CD4-positive, alpha-beta T cell treated with Interleukin-4 for 4 hours (primary cell): Measurements from ENCODE around the gene KLK15.
"Not testable (repeated sequence)": the region's sequence is repeated elsewhere in the genome, so short reads cannot be mapped to it uniquely, and the experiment has no call there.

Experiments
- DNase-seq: peaks from one replicate; pipeline ENCODE4 v3.0.0-alpha.2; 2020

The KLK15 gene

DNA sequence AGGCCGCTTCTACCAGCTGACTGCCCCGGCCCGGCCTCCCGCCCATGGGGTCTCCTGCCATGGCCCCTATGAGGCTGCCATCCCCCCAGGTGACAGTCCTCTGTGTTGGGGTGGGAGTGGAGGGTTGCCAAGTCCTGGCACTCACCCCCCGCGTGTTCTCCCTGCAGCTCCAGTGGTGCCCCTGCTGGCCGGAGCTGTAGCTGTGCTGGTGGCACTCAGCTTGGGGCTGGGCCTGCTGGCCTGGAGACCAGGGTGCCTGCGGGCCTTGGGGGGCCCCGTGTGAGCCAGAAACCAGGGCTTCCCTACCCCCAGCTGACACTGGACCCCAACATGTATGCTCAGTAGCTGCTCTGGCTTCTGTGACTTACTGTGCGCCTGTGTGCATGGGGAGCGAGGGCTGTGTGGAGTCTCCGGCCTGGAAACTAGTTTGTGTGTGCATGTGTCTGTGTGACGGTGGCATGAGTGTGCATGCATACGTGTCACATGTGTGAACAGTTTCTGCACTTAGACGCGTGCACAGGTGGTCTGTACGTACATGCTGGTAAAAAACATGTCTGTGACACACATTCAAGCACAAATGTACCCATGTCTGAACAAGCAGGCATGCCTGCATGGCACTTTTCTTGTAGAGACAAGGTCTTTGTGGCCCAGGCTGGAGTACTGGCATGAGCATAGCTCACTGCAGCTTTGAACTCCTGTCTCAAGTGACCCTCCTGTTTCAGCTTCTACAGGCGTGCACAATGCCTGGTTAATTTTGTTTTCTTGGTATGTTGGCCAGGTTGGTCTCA is 38.3 kb downstream of the KLK15 start:
- no peak for DNase-seq

DNA sequence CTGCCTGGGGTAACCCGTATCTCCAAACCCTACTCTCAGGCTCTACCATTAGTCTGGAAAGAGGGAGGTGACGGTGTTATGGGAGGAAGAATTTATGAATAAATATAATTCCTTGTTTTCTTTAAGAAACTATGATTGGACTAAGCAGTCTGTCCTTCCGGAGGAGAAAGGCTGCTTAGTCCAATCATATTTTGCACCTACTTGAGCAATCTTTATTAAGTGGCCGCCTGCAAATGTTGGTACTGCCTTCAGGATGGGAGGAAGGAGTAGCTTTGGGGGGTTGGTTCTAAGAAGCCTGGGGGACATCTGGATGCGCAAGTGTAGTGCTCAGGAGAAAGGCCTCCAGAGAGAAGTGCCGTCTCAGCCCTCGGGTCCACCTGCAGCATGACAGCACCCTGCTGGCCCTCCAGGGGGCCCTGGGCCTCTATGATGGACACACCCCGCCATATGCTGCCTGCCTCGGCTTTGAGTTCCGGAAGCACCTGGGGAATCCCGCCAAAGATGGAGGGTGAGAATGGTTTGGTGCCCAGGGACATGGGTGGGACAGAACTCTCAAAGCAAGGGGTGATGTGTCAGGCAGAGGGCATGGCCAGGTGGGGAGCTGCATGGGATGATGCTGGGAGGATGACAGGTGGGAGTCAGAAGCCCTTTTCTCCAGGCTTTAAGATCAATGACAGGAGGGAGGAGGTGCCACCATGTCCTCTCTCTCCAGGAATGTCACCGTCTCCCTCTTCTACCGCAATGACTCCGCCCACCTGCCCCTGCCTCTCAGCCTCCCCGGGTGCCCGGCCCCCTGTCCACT is 39.1 kb downstream of the KLK15 start:
- DNase-seq, result no peak

DNA sequence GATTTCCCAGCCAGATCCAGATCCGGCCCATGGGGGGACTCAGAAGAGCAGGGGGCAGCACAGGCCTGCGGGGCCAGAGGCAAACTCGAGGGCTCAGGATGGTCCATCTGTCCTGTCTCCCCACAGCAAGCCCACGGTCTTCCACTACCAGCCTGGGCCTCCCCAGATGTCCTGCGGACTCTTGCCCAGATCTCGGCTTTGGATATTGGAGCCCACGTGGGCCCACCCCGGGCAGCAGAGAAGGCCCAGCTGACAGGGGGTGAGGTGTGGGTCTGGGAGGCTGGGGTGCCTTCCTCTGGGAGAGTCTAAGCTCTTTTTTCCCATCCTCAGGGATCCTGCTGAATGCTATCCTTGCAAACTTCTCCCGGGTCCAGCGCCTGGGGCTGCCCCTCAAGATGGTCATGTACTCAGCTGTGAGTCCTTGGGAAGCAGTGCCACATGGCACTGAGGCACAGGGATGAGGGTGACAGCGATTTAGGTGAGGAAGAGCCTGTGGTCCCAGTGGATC is 39.8 kb downstream of the KLK15 start:
- DNase-seq, result no peak

DNA sequence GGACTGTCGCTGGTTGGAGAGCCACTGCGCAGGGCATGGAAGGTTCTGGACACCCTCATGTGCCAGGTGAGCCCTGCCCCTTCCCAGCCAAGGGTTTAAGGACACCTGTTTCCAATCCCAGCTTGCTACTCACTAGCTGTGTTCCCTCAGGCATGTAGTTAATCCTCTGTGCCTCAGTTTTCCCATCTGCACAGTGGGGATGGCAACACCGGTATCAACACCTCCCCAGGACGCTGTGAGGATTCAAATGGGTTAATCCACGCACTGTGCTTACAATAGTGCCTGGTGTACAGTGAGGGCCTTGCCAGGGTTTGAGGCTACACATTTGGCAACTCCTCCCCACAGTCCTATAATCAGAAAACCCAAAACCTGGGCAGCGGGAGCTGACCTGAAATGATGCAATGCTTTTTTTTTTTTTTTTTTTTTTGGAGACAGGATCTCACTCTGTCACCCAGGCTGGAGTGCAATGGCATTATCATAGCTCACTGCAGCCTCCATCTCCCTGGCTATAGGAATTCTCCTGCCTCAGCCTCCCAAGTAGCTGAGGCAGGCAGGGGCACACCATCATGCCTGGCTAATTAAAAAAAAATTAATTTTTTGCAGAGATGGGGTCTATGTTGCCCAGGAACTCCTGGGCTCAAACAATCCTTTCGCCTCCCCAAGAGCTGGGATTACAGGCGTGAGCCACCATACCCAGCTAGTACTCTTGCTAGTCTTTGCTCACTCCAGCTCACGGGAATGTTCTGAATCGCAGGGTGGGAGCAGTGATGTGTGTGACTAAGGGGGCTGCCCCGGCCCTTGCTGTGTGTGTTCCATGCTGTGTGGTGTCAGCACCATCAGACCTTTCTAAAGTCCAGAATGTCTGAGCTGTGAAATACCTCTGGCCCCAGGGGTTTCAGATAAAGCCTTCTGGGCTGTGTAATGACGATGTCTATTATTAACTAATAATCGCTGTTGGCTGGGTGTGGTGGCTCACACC is 40.8 kb downstream of the KLK15 start:
- no peak for DNase-seq

DNA sequence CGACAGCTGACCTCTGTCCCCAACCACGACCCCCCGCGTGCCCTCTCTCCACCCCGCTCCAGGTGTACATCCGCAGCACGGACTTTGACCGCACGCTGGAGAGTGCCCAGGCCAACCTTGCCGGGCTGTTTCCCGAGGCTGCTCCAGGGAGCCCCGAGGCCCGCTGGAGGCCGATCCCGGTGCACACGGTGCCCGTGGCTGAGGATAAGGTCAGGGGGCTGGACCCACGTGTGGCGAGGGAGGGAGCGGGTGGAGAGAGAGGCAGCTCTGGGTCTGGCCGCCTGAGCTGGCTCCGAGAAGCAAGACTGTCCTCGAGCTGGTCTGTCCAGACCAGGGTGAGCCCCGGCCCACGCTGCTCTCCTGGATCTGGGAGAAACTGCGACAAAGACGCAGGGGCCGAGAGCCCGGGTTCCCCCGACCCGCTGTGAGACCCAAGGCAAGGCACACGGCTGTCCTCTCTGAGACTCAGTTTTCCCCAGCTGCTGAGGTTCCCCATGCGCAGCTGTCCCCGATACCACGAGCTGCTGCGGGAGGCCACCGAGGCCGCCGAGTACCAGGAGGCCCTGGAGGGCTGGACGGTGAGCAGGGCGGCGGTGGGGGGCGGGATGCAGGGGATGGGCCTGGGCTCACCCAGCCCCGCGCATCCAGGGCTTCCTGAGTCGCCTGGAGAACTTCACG is 41.6 kb downstream of the KLK15 start:
- no peak for DNase-seq

DNA sequence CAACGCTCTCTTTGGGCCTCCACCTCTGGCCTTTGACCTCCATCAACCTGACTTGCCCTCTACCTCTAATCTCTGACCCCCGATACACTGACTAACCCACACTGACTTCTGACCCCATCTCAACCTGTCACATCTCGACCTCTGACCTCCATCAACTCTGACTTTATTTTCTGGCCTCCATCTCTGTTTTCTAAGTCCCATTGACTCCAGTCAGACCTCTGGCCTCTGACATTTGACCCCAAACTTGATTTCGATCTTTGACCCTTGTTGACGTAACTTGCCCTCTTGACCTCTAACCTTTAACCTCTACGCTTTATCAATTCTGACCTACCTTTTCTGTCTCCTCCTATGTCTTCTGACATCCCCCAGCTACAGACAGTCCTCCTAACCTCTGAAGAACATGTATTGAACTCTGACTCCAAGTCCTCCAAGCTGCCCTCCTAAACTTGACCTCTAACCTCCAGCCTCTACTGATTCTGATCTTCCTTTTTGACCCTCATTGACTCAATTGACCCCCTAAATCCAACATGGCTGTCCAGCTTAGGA is 42.4 kb downstream of the KLK15 start:
- DNase-seq, result no peak

DNA sequence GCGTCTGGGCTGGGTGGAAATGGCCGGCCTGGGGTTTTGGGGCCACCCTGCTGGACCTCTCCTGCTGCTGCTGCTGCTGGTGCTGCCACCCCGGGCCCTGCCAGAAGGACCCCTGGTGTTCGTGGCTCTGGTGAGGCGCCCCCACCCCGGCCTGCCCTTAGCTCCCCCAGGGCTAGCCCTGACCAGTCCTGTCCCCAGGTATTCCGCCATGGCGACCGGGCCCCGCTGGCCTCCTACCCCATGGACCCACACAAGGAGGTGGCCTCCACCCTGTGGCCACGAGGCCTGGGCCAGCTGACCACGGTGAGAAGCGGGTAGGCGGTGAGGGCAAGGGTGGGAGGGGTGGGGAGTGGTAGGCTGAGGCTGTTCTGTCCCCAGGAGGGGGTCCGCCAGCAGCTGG is 43.0 kb downstream of the KLK15 start, which contains the start of gene ACP4:
TSS of gene ACP4 (plus strand) at position 20 of the 400 bp plus-strand sequence. CDS start at position 20, 0 bp downstream.
- DNase-seq, result no peak

DNA sequence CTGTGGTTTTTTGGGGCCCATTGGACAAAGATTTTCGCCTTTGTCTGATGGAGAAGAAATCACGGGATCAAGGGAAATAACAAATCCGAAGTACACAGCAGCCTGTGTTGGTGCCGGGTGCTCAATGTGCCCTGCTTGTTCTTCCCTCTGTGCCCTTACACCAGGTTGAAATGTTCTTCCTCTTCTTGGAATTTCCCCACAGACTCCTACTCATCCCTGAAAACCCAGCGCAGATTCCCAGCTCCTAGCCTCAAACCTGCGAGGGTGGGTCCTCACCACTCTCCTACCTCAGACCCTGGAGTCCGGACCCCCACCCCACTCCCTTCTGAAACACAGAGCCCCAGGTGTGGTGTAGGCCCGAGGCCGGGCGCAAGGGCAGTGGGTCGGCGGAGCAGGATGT is 48.0 kb downstream of the KLK15 start:
- DNase-seq, result no peak

DNA sequence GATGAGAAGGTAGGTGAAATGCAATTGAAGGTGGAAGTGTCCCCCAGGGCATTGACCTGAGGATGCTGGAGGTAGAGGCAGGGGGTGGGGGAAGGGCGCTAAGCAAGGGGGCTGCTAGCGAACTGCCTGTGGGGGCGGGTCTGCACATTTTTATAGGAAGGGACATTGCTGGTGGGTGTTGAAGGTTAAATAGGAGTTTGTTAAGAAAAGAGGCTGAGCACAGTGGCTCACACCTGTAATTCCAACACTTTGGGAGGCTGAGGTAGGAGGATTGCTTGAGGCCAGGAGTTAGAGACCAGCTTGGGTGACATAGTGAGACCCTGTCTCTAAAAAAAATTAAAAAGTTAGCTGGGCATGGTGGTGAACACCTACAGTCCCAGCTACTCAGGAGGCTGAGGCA is 48.7 kb downstream of the KLK15 start:
- no peak for DNase-seq

DNA sequence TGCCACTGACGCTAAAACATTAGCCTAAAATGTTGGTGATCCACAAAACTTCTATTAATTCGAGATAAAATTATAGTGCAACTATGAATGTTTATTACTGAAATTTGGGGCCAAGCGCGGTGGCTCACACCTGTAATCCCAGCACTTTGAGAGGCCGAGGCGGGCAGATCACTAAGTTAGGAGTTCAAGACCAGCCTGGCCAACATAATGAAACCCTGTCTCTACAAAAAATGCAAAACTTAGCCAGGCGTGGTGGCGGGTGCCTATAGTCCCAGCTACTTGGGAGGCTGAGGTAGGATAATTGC is 49.6 kb downstream of the KLK15 start:
- DNase-seq, result not testable (repeated sequence)

DNA sequence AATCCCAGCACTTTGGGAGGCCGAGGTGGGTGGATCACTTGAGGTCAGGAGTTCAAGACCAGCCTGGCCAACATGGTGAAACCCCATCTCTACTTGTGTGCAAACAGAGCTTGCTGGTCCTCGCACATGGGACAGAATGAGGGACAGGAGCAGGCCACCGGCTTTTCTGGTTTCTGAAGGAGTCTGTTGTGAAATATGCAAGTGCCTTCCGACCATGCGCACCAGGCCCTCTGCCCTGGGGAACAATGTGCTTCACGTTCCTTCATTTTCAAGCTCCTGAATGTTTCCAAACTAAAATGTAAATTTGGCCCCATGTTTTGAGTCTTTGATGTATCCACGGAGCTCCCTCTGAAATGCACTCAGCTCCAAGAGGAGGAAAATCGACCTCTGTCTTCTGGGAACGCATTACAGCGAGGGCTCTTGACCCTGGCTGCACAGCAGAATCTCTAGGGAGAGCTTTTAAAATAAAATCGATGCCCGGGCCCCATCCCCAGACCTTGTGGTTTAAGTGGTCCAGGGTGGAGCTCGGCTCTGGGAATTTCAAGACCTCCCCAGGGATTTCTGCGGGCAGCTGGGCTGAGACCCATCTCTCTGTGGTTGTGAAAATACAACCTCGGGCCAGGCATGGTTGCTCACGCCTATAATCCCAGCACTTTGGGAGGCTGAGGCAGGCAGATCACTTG is 52.5 kb downstream of the KLK15 start:
- DNase-seq, result no peak

DNA sequence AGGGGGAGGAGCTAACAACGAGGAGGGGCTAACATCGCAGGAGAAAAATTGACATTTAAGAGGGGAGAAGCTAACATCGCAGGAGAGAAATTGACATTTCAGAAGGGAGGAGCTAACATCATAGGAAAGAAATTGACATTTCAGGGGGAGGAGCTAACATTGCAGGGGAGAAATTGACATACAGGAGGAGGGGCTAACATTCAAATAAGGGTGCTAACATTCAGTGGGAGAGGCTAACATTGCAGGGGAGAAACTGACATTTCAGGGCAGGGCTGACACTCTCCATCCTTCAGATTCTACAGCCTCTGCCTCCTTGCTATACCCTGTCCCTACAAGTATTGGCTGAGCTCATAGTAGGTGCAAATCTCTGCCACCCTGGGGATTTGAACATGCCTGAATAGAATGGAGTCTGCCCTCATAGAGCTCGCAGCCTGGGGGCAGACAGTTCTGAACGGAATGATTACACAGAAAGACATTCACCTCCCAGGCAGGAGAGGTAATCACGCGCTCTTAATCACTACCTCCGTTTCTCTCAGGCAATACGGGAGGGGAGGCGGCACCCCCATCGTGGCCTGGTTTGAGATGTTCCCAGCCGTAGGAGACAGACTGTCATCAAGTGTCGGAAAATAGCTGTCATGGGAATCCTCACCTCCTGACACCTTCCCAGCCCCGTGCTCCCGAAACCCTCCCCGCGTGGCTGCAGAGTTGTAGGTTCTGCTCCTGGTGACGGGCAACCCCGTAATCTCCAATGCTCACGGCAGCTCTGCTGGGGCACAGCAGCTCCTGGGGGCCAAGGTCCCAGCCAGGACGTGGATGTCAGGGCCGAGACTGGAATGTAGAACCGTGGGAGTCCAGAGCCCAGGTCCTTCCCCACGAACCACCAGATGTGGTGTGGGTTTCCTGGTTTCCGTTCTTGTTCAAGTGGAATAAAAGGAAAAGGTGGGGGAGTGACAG is 53.6 kb downstream of the KLK15 start:
- no peak for DNase-seq

DNA sequence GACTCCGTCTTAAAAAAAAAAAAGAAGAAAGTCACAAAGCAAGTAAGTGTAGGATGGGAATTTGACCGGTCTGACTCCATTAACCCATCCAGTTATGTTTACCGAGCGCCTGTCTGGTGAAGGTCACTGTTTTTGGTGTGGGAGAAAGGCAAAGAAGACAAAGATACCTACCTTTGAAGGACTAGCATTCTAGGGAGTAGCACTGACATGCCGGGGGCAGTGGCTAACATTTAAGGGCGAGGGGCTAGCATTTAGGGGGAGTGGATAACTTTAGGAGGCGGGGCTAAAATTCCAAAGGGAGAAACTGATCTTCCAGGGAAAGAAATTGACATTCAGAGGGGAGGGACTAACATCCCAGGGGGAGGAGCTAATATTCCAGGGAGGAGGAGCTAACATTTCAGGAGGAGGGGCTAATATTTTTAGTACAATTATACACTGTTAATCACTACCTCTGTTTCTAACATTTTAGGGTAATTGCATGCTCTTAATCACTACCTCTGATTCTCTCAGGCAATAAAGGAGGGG is 54.4 kb downstream of the KLK15 start:
- DNase-seq, result no peak

DNA sequence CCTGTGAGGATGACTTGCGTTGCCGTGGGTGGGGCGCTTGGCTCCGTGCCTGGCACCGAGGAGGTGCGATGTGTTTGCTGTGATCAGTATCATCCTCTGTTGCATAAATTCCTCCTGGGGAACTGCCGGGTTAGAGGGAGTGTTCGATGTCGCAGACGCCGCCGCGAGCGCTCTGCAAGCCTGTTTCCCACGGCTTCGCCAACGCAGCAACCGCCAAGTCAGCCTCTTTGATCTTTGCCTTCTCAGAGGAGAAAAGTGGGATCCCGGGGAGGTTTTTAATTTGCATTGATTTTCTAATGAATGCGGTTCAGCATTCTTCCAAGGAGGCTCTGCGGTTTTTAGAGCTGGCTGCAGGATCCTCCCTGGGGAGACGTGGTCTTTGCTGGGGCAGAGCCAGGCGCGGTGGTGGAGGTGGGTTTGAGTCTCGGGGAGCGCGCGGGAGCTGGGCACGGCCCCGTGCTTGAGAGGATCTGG is 55.5 kb downstream of the KLK15 start:
- DNase-seq, result no peak

DNA sequence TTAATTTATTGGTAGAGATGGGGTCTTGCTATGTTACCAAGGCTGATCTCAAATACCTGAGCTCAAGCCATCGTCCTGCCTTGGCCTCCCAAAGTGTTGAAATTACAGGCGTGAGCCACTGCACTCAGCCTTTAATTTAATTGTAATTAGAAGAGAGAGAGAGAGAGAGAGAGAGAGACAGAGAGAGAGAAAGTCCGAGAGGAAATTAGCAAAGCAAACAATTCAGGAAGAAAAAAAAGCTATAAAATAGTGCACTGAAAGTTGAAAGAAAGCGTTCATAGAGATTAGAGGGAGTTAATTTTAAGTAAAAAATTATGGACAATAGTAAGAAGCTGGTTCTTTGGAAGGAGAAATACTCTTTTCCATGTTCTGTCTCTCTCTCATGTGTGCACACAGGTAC is 56.1 kb downstream of the KLK15 start:
- no peak for DNase-seq

DNA sequence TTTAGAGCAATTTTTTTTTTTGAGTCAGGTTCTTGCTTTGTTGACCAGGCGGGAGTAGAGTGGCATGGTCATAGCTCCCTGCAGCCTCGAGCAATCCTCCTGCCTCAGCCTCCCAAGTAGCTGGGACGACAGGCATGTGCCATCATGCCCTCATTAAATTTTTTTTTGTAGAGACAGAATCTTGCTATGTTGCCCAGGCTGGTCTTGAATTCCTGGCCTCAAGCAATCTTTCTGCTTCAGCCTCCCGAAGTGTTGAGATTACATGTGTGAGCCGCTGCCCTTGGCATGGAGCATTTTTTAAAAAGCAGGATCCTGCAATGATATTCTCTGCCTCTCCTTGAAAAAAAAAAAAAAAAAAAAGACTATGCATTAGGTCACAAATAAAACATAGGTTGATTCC is 57.2 kb downstream of the KLK15 start:
- DNase-seq, result no peak
